SIG-M5 treated with dmso at 0.1 percent for 504 hours (cell line): ENCODE results near the gene TRIM25.

Source experiments
- DNase-seq: peaks from one replicate; lab custom pipeline; 2025; ENCODE audit not compliant: unreplicated experiment; lab: John Stamatoyannopoulos, UW

The TRIM25 gene

DNA sequence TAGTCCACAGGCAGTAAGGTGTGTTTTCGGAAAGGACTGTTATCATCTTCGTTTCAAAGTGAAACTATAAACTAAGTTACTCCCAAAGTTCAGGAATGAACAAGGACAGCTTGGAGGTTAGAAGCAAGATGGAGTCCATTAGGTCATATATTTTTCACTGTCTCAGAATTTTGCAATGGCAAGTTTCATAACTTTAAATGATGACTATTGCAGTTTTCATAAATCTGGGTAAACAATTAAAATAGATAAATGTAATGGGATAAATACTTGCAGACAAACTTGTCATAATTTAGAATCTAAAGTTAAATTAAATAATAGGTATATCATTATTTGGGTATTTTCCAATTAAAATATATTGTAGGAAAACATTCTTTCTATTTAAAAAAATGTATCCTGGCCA is 14.7 kb upstream of the TRIM25 start:
- no peak for DNase-seq

DNA sequence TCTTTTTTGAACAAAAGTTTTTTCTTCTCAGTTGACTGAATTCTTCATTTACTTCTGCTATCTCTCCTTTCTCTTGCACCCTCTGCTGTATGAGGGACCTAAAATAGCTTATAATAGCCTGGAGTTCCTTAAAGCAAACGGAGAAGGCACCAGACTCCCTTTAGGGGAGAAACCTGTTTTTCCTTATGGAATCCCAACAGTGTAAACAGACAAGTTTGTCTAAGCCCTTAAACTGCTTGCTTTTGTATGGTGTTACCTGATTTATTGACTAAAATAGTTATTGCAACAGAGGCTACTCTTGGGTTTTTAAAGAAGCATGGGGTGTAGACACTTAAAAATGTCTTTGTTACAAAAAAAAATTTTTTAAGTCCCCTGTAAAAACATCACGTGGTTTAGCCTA is 12.9 kb upstream of the TRIM25 start:
- peak; percentile 44 for DNase-seq

DNA sequence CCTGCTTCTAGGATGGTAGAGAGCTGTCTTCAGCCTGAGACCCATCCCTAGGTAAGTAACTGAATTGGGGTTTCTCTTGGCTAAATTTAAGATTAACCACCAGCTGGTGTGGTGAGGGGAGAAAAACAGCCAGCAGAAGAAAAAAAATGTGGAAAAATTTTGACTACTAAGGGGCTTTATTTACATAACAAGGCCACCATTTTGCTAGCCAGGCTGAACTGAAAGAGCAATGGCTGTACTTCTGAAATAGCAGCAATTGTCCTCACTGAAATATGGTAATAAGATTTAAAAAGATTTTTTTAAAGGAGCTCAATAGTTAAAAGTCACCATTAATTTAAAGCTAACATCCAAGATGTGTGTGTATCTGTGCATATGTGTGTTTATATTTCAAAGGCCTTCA is 12.4 kb upstream of the TRIM25 start:
- DNase-seq, result no peak

DNA sequence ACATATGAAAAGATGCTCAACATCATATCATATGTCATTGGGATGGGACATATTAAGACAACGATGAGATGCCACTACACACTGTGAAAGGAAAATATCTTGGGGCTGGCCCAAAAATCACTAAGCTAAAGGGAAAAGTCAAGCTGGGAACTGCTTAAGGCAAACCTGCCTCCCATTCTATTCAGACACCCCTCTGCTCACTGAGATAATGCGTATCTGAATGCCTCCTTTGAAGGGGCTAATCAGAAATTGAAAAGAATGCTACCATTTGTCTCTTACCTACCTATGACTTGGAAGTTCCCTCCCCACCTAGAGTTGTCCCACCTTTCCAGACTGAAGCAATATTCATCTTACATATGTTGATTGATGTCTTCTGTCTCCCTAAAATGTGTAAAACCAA is 11.2 kb upstream of the TRIM25 start:
- no peak for DNase-seq

DNA sequence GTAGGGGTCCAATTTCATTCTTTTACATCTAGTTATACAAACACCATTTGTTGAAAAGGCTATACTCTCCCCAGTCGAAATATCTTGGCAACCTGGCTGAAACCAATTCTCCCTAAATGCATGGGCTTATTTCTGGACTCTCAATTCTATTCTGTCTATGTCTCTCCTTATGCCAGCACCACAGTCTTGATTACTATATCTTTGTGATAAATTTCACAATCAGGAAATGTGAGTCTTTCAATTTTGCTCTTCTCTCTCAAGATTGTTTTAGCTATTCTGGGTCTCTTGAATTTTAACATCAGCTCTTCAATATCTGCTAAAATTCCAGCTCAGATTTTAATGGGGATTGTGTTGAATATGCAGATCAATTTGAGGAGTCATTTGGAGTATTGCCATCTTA is 5.9 kb upstream of the TRIM25 start:
- DNase-seq, result peak; percentile 37

DNA sequence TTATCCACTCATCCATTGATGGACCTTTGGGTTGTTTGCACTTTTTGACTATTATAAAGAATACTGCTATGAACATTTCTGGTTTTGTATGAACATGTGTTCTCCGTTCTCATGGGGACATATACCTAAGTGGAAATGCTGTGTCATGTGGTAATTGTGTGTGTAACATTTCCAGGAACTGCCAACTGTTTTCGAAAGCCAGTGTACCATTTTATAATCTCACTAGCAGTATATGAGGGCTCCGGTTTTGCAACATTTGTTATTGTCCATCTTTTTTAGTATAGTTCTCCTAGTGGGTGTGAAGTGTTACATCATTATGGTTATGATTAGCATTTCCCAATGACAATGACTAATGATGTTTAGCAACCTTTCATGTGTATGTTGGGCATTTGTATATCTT is 5.1 kb upstream of the TRIM25 start:
- peak; percentile 99 for DNase-seq

GRCh38 chr17:56917559-56918296 is 3.9 kb upstream of the TRIM25 start:
- no peak for DNase-seq

DNA sequence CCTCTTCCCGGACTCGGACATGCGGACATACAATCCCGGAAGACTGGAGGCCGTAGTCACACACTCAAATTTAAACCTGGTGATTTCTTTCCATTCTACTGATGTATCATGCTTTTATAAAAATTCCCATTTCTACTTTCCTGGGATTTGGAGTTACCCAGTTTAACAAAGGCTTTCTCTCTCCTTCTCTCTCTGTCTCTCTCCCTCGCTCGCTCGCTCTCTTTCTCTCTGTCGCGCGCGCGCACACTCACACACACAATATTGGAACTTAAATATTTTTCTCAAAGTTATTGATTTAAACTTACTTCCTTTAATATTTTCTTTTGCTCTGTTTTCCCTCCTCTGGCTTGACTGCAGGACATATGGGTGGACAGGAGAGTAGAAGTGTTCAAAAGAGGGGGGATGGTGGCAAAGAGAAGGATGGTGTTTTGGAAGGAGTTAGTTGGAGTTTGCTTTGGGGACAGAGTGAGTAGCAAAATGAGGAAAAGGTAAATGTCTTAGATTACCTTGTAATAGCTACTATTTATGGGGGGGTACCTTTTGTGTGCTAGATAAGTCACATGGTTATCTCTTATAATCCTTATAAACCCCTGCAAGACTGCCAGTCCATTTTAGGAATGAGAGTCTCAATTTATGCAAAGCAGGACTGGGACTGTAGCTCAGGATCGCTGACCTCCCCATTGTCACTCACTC is 878 bp upstream of the TRIM25 start:
- no peak for DNase-seq

DNA sequence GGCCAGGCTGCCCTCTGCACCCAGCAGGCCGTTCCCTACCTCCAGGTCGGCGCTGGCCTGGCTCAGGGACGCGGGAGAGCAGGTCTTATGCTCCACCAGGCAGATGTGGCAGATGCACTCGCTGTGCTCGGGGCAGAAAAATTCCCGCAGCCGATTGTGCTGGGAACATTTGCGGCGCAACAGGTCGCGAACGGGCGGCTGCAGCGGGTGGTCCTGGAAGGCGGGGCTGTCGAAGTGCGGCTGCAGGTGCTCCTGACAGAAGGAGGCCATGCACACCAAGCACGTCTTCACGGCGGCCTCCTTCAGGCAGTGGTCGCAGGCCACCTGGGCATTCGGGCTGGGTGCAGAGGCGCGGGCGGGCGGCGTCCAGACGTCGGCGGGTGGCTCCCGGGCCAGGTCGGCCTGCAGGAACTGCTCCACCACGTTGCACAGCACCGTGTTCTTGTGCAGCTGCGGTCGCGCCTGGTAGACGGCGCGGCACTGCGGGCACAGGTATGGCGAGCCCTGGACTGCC is 439 bp downstream of the TRIM25 start:
- peak; percentile 71 for DNase-seq

- DNase-seq, result no peak
These were observed 893 bp downstream of the TRIM25 start for GRCh38 chr17:56913000-56913311.

GRCh38 chr17:56912105-56912999 is 1.5 kb downstream of the TRIM25 start:
- DNase-seq, result no peak

DNA sequence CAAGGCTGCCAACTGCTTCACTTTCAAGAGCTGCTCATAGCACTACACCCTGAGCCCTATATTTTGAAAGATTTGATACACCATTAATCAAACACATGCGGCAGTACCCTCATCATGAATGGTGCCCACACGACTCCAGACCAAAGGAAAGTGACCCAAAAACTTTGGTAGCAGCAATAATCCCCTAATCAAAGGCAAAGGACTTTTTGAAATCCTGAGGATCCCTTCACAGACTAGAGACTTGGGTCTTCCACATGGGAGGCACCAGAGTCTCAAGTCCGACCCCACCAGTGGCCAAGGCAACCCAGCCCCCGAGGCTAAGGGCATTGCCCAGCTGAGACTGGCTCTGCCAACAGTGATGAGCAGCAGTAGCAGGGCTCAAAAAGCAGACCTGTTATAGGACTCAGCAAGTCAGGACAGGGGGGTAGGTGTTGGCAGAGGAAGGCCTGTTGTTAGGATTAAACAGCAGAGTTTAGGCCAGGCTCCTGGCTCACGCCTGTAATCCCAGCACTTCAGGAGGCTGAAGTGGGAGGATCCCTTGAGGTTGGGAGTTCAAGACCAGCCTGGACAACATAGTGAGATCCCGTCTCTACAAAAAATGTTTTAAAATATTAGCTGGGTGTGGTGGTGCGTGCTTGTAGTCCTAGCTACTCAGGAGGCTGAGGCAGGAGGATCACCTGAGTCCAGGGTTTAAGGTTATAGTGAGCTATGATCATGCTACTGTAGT is 3.2 kb downstream of the TRIM25 start:
- no peak for DNase-seq

DNA sequence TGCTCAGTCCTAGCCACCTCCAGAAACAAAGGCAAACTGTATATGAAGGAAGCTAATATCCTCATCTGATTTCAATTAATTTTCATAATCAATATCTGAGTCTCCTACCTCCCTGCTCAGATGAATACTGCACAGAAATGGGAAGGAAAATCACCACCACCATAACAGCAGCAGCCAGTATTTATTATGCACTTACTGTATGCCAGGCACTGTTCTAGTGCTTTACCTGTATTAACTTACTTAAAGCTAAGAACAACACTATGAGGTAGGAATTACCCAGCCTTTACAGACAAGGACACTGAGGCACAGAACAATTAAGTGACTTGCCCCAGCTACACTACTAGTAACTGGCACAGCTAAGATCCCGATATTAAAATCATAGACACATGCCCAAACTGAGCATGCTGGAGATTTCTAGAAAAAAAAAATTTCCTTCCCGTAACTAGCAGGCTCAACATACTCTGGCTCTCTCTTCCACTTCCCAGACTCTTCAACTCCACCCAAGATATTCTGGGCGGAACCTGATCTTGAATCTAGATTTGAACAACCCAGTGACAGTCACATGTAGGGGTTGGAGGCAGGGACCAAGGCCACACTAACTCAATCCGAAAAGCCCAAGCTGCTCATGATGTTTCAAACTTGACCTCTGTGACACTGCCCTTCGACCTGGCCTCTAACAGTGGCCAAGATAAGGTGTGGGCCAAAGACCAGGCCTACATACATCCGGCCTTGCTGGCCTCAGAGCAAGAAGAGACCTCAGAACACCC is 3.9 kb downstream of the TRIM25 start:
- peak; percentile 10 for DNase-seq

DNA sequence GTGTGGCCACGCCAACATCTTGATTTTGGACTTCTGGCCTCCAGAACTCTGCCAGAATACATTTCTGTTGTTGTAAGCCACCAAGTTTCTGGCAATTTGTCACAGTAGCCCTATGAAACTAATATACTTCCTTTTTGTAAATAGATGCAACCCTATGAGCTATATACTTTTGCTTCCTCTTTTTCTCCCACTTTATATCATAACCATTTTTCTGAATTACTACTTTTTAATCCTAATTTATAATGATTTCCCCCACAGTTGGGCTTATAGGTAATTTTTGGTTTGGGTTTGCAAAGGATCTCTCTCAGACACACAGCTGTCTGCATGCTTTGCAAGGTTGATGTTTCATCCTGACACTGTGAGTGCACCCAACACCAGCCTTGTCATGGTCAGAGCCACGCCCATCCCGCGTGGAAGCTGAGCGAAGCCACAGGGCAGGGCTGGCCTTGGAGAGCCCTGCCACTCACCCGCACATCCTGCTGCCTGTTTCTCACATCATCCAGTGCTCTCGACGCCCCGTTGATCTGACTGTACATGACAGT is 5.8 kb downstream of the TRIM25 start:
- DNase-seq, result peak; percentile 78

DNA sequence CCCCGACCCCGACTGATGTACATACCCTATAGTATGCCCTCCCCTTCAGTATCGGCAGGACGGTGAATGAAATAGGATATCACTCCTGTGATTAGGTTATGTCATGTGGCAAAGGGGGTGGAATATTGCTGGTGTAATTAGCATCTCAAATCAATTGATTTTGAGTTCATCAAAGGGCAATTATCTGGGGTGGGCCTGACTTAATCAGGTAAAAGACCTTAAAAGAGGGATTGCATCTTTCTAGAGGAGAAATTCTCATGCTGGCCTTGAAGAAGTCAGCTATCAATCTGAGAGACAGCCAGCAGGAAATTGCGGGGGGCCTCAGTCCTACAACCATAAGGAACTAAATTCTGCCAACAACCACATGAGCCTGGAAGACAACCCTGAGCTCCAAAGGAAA is 10.3 kb downstream of the TRIM25 start:
- no peak for DNase-seq

GRCh38 chr17:56902348-56902747 is 11.5 kb downstream of the TRIM25 start:
- no peak for DNase-seq

GRCh38 chr17:56899403-56899802 is 14.4 kb downstream of the TRIM25 start:
- no peak for DNase-seq

DNA sequence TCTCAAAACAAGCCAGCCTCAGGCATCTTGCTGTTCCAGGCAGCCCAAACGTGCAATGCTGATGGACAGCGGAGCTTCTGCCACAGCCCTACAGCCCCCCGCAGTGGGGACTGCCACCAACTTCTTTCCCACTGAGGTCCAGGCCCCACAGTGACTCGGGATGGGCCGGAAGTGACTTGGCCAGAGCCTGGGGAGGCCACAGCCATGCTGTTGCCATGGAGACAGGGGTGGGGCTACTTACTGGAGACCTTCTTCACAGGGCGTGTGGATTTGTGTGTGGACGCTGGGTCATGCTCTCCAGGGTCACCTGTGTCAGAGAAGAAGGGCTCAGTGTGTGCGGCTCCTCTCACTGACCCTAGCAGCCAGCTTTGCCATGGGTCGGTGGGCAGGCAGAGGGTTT is 15.0 kb downstream of the TRIM25 start:
- no peak for DNase-seq

DNA sequence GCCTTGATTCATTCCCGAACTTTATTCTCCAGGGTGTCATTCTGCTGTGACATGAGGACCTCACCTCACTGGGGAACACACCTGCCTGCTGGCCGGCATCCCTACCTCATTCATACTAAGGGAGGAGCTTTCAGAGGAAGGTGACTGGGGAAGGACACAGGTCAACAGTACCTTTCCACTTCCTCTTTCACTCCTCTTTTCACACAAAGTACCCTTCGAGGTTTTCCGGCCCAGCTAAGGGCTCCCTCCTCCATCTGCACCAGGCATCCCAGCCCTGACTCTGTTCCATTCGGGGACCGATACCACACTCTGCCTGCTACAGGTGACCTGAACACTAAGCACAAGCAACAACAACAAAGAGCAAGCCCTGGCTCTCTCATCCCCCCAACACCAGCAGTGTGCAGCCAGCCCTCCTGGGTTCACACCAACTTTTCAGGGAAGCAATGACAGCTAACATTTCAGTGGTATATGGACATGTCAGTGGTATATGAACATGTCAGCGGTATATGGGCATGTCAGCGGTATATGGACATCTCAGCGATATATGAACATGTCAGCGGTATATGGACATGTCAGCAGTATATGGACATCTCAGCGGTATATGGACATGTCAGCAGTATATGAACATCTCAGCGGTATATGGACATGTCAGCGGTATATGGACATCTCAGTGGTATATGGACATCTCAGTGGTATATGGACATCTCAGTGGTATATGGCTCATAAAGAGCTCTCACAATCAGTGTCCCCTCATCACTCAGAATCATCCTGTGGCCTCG is 16.0 kb downstream of the TRIM25 start:
- DNase-seq, result no peak
